ENCODE results near the gene TENM4.

- no peak for TF ChIP-seq REST (IDR thresholded peaks at IDR 0.05; ENCODE audit: low read depth, low read length)
- TF ChIP-seq DPF2 (IDR thresholded peaks at IDR 0.05): no peak
- no peak for TF ChIP-seq ZNF274 (IDR thresholded peaks at IDR 0.05; ENCODE audit: insufficient read depth, insufficient read length)
- no peak for TF ChIP-seq TAF1 (IDR thresholded peaks at IDR 0.05; ENCODE audit: borderline replicate concordance, low read depth, low read length)
Measured at GRCh38 chr11:78985663-78986062, 455.2 kb downstream of the TENM4 start.
